ENCODE results near the gene NPPB.

The NPPB gene

DNA sequence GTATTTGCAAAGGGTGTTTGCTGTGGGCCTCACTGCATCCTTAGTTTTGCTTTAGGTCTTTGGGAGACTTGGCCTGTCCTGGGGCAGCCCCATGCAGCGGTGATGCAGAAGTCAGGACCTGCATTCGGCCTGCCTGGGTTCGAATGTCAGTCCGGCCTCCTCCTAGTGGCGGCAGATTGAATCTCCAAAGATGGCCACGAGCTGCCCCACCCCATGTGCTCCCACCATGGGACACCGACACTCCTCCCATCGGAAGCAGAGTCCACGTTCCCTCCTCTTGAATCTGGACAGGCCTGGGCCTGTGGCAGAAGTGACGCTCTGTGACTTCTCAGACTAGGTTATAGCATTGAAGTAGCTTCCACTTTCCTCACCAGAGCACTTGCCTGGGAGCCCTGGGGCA is 16.3 kb upstream of the NPPB start:
- TF ChIP-seq ZNF274 (IDR thresholded peaks at IDR 0.05; ENCODE audit: low read depth, low read length), result no peak
- no peak overlapping the region for H3K4me3 ChIP-seq (ENCODE audit: low read length)

DNA sequence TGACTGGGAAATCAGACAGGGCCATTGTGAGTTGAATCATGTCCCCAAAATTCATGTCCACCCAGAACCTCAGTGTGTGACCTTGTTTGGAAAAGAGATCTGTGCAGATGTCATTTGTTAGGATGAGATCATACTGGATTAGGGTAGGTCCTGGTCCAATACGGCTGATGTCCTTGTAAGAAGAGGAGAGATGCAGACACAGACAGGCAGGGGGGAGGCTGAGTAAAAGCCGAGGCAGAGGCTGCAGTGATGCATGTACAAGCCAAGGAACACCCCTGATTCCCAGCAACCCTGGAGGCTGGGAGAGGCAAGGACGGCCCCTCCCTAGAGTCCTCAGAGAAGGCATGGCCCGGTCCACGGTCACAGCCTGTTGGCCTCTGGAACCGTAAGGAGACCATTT is 15.9 kb upstream of the NPPB start:
- TF ChIP-seq ZNF274 (IDR thresholded peaks at IDR 0.05; ENCODE audit: low read depth, low read length), result no peak
- H3K4me3 ChIP-seq (ENCODE audit: low read length), result no peak overlapping the region

DNA sequence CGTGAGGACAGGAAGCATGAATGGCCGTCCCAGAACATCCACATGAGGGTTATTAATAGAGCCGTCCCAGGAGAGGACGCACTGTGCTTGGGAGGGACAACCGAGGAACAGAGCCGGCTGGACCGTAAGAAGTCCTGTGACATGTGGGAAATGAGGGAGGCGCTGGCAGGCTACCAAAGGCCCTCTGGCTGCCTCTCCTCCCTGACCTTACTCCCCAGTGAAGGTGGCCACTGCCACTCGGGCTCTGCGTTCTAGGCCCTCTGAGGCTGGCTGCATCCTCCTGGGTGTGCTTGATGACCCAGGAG is 15.5 kb upstream of the NPPB start:
- no peak for TF ChIP-seq ZNF274 (IDR thresholded peaks at IDR 0.05; ENCODE audit: low read depth, low read length)
- H3K4me3 ChIP-seq (ENCODE audit: low read length), result no peak overlapping the region

DNA sequence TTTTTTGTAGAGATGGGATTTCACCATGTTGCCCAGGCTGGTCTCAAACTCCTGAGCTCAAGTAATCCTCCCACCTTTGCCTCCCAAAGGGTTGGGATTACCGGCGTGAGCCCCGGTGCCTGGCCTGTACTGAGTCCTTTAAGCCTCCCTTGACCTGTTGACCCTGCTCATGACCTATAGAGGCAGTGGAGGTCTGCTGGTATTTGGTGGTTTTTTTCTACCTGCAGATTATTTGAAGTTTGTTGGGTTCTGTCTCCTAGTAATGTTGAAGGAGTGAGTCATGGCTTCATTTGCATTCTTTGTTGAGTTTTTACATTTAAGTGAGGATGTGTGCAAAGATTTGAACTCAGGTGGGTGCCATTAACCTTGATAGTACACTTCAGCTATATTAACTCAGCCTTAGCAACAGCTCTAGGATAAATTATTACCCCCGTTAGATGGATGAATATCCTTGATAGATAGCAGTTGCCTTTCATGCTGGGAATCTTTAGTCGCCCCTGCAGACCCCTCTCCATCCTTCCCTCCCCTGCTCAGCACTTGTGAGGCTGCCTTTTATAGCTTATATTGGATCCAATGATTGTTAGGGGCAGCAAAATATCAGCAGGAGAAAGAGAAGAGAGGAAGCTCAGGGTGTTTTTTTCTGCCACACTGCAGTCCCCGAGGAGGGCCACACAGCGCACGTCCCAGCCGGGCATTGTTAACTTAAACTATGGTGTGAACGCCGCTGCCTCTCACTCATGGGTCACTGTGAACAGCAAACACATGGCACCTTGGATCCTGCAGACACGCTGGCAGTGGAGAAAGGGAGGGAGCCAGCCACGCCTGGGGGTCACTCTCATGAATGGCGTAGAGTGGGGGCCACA is 14.9 kb upstream of the NPPB start:
- H3K4me3 ChIP-seq (ENCODE audit: low read length), result no peak overlapping the region
- TF ChIP-seq ZNF274 (IDR thresholded peaks at IDR 0.05; ENCODE audit: low read depth, low read length), result no peak

DNA sequence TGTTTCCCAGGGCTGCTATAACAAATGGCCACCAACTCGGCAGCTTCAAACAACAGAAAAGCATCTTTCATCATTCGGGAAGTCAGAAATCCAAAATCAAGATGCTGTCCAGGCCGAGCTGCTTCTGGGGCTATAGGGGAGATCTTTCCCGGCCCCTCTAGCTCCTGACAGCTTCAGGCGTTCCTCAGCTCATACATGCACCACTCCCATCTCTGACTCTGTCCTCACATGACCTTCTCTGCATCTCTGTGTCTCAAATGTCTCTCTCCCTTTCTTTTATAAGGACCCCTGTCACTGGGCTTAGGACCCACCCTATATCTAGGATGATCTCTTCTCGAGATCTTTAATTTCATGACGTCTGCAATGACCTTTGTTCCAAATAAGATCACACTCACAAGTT is 13.8 kb upstream of the NPPB start:
- no peak overlapping the region for H3K4me3 ChIP-seq (ENCODE audit: low read length)
- TF ChIP-seq ZNF274 (IDR thresholded peaks at IDR 0.05; ENCODE audit: low read depth, low read length), result no peak

DNA sequence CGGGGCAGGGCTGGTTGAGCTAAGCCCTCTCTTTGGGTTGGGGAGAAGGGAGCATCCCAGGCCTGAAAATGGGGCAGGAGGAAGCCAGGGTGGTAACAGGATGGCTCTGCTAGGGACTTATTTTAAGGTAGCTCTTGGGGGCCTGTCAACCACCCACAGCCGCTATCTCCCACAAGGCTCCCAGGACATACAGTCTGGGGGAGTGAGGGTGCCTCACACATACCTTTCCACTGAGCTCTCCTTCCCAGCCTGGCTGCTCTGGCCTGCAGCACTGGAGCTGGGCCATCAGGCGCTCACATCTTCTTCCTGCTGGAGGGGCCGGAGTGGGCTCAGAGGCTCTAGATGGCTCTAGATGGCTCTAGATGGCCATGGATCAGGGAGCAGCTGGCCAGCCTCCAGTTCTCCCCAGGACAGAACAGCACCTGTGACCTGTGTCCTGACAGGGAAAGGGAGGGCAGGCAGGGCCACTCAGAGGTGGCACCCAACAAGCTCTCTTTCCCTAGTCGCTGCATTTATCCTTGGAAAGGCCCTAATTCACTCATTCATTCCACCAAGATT is 11.0 kb upstream of the NPPB start:
- TF ChIP-seq ZNF274 (IDR thresholded peaks at IDR 0.05; ENCODE audit: low read depth, low read length), result no peak
- no peak overlapping the region for H3K4me3 ChIP-seq (ENCODE audit: low read length)

DNA sequence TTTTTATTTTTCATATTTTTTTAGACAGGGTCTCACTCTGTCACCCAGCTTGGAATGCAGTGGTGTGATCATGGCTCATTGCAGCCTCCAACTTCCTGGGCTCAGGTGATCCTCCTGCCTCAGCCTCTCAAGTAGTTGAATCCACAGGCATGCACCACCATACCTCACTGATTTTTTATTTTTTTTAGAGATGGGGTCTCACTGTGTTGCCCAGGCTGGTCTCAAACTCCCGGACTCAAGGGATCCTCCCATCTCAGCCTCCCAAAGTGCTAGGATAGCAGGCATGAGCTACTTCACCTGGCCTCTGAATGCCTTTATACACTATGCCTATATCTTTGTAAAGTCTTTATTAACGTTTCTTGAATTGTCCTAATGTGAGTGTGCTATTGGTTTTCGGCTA is 10.4 kb upstream of the NPPB start:
- no peak for TF ChIP-seq ZNF274 (IDR thresholded peaks at IDR 0.05; ENCODE audit: low read depth, low read length)
- no peak overlapping the region for H3K4me3 ChIP-seq (ENCODE audit: low read length)

DNA sequence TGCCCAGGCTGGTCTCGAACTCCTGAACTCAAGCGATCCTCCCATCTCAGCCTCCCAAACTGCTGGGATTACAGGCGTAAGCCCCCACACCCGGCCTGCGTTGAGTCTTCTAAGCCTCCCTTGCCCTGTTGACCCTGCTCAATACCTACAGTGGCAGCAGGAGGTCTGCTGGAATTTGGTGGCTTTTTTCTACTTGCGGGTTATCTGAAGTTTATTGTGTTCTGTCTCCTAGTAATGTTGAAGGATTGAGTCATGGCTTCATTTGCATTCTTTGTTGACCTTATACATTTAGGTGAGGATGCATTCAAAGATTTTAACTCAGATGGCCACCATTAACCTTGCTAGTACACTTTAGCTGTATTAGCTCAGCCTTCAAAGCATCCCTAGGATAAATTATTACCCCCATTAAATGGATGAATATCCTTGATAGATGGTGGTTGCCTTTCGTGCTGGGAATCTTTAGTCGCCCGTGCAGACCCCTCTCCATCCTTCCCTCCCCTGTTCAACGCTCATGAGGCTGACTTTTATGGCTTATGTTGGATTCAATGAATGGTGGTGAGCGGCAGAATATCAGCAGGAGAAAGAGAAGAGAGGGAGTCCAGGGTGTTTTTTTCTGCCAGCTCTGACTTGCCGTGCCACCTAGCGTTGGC is 9.7 kb upstream of the NPPB start:
- no peak for TF ChIP-seq ZNF274 (IDR thresholded peaks at IDR 0.05; ENCODE audit: low read depth, low read length)
- no peak overlapping the region for H3K4me3 ChIP-seq (ENCODE audit: low read length)

DNA sequence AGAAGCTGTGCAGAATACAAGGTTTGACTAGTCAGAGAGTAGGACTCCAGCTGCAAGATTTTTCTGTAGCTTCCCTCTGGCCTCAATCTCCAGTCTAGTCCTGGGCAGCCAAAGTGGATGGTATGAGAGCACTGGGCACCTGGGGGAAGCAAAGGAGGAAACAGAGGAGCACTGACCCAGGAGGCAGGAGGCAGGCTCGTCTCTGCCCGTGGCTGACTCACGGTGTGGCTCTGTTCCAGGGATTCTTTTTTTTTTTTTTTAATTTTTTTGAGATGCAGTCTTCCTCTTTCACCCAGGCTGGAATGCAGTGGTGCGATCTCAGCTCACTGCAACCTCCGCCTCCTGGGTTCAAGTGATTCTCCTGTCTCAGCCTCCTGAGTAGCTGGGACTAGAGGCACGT is 4.1 kb upstream of the NPPB start:
- no peak for TF ChIP-seq ZNF274 (IDR thresholded peaks at IDR 0.05; ENCODE audit: low read depth, low read length)
- no peak overlapping the region for H3K4me3 ChIP-seq (ENCODE audit: low read length)

DNA sequence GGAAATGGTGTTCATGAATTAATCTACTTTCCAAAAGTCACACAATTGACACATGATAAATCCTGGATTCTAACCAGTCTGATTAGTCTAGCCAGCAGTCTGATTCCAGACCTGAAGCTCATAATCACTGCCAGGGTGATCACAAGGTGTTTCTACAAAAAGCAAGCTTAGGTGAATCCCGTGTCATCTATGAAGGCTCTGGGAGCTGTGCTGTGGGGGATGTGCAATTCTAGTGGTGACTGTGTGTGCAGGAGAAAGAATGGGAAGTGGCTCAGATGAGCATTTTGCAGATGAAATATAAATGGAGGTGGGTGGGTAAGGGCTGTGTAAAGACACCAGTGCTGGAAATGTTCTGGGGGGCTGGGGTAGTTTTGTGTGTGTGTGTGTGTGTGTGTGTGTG is 1.8 kb upstream of the NPPB start:
- no peak for TF ChIP-seq ZNF274 (IDR thresholded peaks at IDR 0.05; ENCODE audit: low read depth, low read length)
- no peak overlapping the region for H3K4me3 ChIP-seq (ENCODE audit: low read length)

DNA sequence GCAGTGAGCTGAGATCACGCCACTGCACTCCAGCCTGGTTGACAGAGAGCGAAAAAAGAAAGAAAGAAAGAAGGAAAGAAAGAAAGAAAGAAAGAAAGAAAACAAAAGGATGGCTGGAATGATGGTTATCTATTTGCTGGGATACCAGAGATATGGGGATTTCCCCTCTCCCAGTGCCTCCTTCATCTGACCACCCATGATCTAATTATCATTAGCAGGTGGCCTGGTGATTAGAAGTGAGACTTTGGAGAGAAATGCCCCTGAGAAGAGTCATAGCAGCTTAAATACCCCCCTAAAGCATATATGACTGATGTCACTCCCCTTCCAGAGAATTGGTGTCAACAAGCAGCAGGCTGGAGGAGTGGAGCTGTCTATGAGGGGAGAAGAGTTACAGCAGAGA is 1.3 kb upstream of the NPPB start:
- no peak overlapping the region for H3K4me3 ChIP-seq (ENCODE audit: low read length)
- no peak for TF ChIP-seq ZNF274 (IDR thresholded peaks at IDR 0.05; ENCODE audit: low read depth, low read length)

DNA sequence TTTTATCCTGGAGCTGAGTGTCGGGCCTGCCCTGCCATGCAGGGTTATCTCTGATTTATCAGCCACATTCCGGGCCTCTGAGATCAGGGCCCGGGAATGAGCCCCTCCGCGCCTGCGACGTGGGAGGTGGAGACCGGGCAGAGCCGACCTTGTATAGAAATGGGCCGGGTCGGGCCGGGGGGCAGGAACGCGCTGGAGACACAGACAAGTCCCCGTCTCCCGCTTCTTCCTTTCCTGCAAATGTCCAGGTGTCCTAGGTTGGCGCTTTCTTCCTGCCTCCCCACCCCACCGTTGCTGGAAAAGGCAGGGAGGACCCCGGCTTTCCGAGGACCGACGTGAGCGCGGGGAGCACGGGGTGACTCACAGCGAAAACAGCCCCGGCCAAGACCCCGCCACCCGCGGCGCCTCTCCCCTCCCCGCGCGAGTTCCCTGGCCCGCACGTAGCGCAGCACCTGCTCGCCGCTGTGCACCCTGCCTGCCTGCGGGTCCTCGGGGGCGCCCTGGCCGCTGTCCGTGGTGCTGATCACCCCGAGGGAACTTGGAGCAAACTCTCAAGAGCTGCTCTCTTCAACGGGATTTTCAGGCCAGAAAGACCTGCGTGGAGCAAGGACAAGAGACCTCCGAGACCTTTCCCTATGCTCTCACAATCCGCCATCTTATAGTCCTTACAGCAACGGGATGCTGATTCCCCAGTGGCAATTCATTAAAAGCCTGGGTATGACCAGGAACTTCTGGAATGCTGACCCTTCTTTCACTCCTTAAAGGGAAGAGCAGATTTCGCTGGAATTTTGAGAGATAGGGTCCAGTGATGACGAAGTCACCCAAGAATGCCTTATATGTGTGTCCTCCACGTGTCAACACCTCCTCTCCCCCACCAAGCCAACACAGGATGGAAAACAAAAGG is 475 bp upstream of the NPPB start:
- H3K4me3 ChIP-seq (ENCODE audit: low read length), result no peak overlapping the region
- no peak for TF ChIP-seq ZNF274 (IDR thresholded peaks at IDR 0.05; ENCODE audit: low read depth, low read length)

DNA sequence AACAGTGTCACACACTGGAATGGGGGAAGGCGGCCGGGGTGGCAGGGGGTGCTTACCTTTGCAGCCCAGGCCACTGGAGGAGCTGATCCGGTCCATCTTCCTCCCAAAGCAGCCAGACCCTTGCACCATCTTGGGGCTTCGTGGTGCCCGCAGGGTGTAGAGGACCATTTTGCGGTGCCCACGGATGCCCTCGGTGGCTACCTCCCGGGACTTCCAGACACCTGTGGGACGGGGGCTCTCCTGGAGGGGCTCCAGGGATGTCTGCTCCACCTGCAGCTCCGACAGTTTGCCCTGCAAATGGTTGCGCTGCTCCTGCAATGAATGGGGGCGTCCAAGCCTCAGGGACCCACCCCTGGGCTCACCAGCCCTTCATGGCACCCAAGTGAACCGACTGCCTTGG is 587 bp downstream of the NPPB start:
- H3K4me3 ChIP-seq (ENCODE audit: low read length), result no peak overlapping the region
- no peak for TF ChIP-seq ZNF274 (IDR thresholded peaks at IDR 0.05; ENCODE audit: low read depth, low read length)

DNA sequence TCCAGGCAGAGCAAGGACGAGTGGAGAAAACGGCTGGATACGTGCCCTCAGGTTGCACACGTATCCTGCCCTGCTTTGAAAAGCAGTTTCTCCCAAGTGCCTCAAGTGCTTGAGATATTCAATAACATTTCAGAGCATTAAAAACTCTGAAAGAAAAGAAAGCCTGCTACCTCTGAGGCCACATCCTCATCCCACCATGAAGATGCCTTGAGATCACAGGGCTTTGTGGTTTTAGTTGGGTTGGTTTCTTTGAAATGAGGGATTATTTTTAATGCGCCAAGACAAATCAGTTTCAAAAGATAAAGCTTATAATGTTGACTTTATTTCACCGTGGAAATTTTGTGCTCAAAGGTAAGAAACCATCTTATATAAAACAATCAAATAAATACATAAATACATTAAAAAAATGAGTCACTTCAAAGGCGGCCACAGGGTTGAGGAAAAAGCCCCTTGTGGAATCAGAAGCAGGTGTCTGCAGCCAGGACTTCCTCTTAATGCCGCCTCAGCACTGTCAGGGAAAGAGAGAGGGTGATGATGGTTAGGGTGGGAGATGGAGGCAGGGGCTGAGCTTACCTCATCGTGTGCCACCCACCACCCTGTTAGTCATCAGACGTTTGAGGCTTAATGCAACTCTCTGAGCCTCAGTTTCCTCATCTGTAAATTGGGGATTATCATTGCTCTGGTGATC is 1.4 kb downstream of the NPPB start:
- TF ChIP-seq ZNF274 (IDR thresholded peaks at IDR 0.05; ENCODE audit: low read depth, low read length), result no peak
- no peak overlapping the region for H3K4me3 ChIP-seq (ENCODE audit: low read length)

Data from GM08714 (cell line).